ENCODE data around the gene PATJ. TPM values are rescaled to one million over a fixed set of nuclear protein-coding genes. Genes with fewer than 3 reads are reported as not detected.

The PATJ gene
- total RNA-seq, 1 donor from 2014 or later: 11.3 TPM

- H3K4me3 Mint-ChIP-seq (ENCODE audit: unreplicated experiment): no peak overlapping the region
- TF ChIP-seq, protein P1, sequence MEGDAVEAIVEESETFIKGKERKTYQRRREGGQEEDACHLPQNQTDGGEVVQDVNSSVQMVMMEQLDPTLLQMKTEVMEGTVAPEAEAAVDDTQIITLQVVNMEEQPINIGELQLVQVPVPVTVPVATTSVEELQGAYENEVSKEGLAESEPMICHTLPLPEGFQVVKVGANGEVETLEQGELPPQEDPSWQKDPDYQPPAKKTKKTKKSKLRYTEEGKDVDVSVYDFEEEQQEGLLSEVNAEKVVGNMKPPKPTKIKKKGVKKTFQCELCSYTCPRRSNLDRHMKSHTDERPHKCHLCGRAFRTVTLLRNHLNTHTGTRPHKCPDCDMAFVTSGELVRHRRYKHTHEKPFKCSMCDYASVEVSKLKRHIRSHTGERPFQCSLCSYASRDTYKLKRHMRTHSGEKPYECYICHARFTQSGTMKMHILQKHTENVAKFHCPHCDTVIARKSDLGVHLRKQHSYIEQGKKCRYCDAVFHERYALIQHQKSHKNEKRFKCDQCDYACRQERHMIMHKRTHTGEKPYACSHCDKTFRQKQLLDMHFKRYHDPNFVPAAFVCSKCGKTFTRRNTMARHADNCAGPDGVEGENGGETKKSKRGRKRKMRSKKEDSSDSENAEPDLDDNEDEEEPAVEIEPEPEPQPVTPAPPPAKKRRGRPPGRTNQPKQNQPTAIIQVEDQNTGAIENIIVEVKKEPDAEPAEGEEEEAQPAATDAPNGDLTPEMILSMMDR (IDR thresholded peaks at IDR 0.05): no peak
Measured at GRCh38 chr1:62187548-62187947, 445.3 kb downstream of the PATJ start.

DNA sequence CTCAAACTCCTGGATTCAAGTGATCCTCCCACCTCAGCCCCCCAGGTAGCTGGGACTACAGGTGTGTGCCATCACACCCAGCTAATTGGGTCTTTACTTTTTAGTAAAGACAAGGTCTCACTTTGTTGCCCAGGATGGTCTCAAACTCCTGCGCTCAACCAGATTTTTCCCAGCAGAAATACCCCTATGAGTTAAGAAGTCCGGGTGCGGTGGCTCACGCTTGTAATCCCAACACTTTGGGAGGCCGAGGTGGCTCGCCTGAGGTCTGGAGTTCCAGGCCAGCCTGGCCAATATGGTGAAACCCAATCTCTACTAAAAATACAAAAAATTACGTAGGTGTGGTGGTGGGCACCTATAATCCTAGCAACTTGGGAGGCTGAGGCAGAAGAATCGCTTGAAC lies 445.8 kb downstream of the PATJ start:
- H3K9me3 Mint-ChIP-seq (ENCODE audit: unreplicated experiment): peaks cover 3% of the 10 kb centered on the region
- no peak overlapping the region for H3K27ac Mint-ChIP-seq (ENCODE audit: unreplicated experiment)
- H3K36me3 Mint-ChIP-seq (ENCODE audit: unreplicated experiment): no peaks in the 10 kb centered on the region
- DNase-seq (ENCODE audit: extremely low spot score, unreplicated experiment): no peak
- TF ChIP-seq, protein P1 (IDR thresholded peaks at IDR 0.05): no peak
- H3K4me3 Mint-ChIP-seq (ENCODE audit: unreplicated experiment): no peak overlapping the region
- peaks cover 10% of the 10 kb centered on the region for H3K27me3 Mint-ChIP-seq (ENCODE audit: unreplicated experiment)
- H3K4me1 Mint-ChIP-seq (ENCODE audit: unreplicated experiment): no peaks in the 10 kb centered on the region

More at GRCh38 chr1:62187548-62187947, 445.3 kb downstream of the PATJ start:
- H3K27ac Mint-ChIP-seq (ENCODE audit: unreplicated experiment): no peak overlapping the region
- no peaks in the 10 kb centered on the region for H3K4me1 Mint-ChIP-seq (ENCODE audit: unreplicated experiment)
- peaks cover 3% of the 10 kb centered on the region for H3K9me3 Mint-ChIP-seq (ENCODE audit: unreplicated experiment)
- no peaks in the 10 kb centered on the region for H3K36me3 Mint-ChIP-seq (ENCODE audit: unreplicated experiment)
- no peak for DNase-seq (ENCODE audit: extremely low spot score, unreplicated experiment)
- H3K27me3 Mint-ChIP-seq (ENCODE audit: unreplicated experiment): peaks cover 12% of the 10 kb centered on the region

DNA sequence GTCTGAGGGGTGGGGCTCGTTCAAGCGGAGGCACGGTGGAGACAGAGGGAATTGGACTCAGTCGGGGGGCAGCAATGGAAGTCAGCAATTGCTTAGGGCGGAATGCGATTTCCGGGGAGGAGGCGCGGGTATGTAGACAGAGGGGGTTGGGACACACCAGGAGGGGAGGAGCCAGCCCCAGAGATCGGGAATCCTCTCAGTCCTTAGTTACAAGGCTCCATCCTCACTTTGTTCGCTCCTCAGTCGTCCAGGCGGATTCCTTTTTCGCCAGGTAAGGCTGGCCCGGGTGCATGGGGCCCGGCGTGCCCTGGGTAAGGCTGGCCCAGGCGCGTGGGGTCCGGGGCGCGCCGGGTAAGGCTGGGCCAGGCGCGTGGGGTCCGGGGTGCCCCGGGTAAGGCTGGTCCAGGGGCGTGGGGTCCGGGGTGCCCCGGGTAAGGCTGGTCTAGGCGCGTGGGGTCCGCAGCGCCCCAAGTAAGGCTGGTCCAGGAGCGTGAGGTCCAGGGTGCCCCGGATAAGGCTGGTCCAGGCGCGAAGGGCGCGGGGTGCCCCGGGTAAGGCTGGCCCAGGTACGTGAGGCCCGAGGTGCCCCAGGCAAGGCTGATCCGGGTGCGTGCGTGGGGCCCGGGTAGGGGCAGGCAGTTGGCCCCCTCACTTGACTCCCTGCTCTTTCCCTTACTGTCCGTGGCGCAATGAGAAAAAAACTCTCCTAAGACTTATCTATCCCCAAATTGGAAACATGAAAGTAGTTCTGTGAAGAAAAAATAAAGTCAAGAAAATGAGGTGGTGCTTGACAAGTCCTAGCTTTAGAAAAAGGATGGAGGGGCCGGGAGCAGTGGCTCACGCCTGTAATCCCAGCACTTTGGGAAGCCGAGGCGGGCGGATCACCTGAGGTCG lies 452.6 kb downstream of the PATJ start, which contains the start of gene L1TD1:
TSS of gene L1TD1 (plus strand) at position 199 of the 894 bp plus-strand sequence. CDS start 11,780 bp downstream, outside the sequence.
- Mint-ChIP-seq H3K27me3 (ENCODE audit: unreplicated experiment) (peaks cover 31% of the 10 kb centered on the region), H3K4me3 (ENCODE audit: unreplicated experiment) (no peak within 1 kb of the TSS), H3K9me3 (ENCODE audit: unreplicated experiment) (no peaks in the 10 kb centered on the region), H3K27ac (ENCODE audit: unreplicated experiment) (no peak within 1 kb of the TSS), H3K4me1 (ENCODE audit: unreplicated experiment) (no peaks in the 10 kb centered on the region), H3K36me3 (ENCODE audit: unreplicated experiment) (no peaks in the 10 kb centered on the region)
- DNase-seq (ENCODE audit: extremely low spot score, unreplicated experiment): no peak
- TF ChIP-seq, protein P1 (IDR thresholded peaks at IDR 0.05): no peak

- Mint-ChIP-seq H3K27me3 (ENCODE audit: unreplicated experiment) (peaks cover 31% of the 10 kb centered on the region), H3K36me3 (ENCODE audit: unreplicated experiment) (no peaks in the 10 kb centered on the region), H3K27ac (ENCODE audit: unreplicated experiment) (no peak overlapping the region), H3K4me1 (ENCODE audit: unreplicated experiment) (no peaks in the 10 kb centered on the region), H3K4me3 (ENCODE audit: unreplicated experiment) (no peak overlapping the region), H3K9me3 (ENCODE audit: unreplicated experiment) (no peaks in the 10 kb centered on the region)
- TF ChIP-seq, protein P1 (IDR thresholded peaks at IDR 0.05): no peak
- no peak for DNase-seq (ENCODE audit: extremely low spot score, unreplicated experiment)
Measured at GRCh38 chr1:62196086-62196690, 453.9 kb downstream of the PATJ start.
